Heart left ventricle (tissue), 16 donors: ENCODE measurements around the gene TMEM178B. TPM values are rescaled to one million over a fixed set of nuclear protein-coding genes. Genes with fewer than 3 reads are reported as not detected.

Experiments
- ATAC-seq, 4 donors: fragments of 200-7000 bp; cut with Tn5 transposase; one replicate each; pipeline ENCODE4 v1.9.1; 2020 to 2022; ENCODE audit warnings: moderate library complexity in 4 of 4, mild to moderate bottlenecking in 3 of 4, moderate number of reproducible peaks in 1 of 4
- DNase-seq, 5 donors: peaks; one replicate each; pipeline ENCODE4 v3.0.0-alpha.2; 2020
- H3K27ac ChIP-seq, 12 donors: fragments of 200-600 bp; sonication (generic) in 4 of 12; one replicate each; pipeline versions ENCODE4 v1.5.0 to v1.8.0; 2016 to 2022; ENCODE audit warnings: mild to moderate bottlenecking in 2 of 12
- H3K27me3 ChIP-seq, 9 donors: fragments of 200-600 bp; sonication (generic) in 2 of 9; one replicate each; pipeline versions ENCODE4 v1.5.1 to v1.8.0; 2016 to 2022; ENCODE audit warnings: mild to moderate bottlenecking in 3 of 9
- H3K36me3 ChIP-seq, 9 donors: fragments of 200-600 bp; sonication (generic) in 2 of 9; one replicate each; pipeline versions ENCODE4 v1.5.0 to v1.8.0; 2018 to 2022; ENCODE audit warnings: mild to moderate bottlenecking in 2 of 9
- H3K4me1 ChIP-seq, 12 donors: fragments of 200-600 bp; sonication (generic) in 4 of 12; one replicate each; pipeline versions ENCODE4 v1.5.0 to v1.8.0; 2016 to 2022; ENCODE audit warnings: mild to moderate bottlenecking in 3 of 12
- H3K4me3 ChIP-seq, 12 donors: fragments of 200-600 bp; sonication (generic) in 4 of 12; one replicate each; pipeline versions ENCODE4 v1.5.0 to v1.8.0; 2017 to 2022; ENCODE audit warnings: mild to moderate bottlenecking in 9 of 12, moderate library complexity in 4 of 12
- H3K9me3 ChIP-seq, 12 donors: fragments of 200-600 bp; sonication (generic) in 4 of 12; one replicate each; pipeline versions ENCODE4 v1.5.0 to v1.8.0; 2016 to 2022; ENCODE audit warnings: mild to moderate bottlenecking in 1 of 12
- CTCF ChIP-seq, 12 donors: fragments of 200-600 bp; sonication (generic) in 4 of 12; IDR thresholded peaks; one replicate each; pipeline versions ENCODE4 v1.5.0 to v1.8.0; 2018 to 2022; ENCODE audit warnings: antibody characterized with exemption in 12 of 12, mild to moderate bottlenecking in 5 of 12
- POLR2A ChIP-seq, 2 donors: fragments of 450-650 bp; IDR thresholded peaks; one replicate each; pipeline ENCODE4 v1.6.1; 2017; ENCODE audit warnings: antibody characterized with exemption in 2 of 2, mild to moderate bottlenecking in 2 of 2, moderate library complexity in 2 of 2
- WGBS, 4 donors: extraction: QIAGEN DNeasy Blood & Tissue Kit in 2 of 4; methylation state at CpG; one replicate each; pipeline versions ENCODE4 v1.1.5 to v1.1.7; 2013 to 2018; 5-methylcytosine and 5-hydroxymethylcytosine counted together
- intact Hi-C, 10 donors: fragments of 100-400 bp; cut with DNase I; formaldehyde crosslinking; loops; one replicate each; pipeline versions ENCODE4 v1.11.1 to v1.14.2; 2022
- polyA plus RNA-seq, 2 donors: library from polyadenylated mRNA; stranded (reverse); fragments of 200-250 nt; gene quantifications; one replicate each; pipeline ENCODE4 v1.2.3, GENCODE V29; 2013
- total RNA-seq, 9 donors: library from RNA; depleted of rRNA in 2 of 9; stranded (reverse); fragments of >200 nt in 2 of 9; fragmentation: NEBNext Ultra II Directional in 3 of 9; extraction: Animal tissue kit (Norgen Biotek cat#: 25700) in 3 of 9; gene quantifications; one replicate each; pipeline versions ENCODE4 v1.1.0 to v1.2.4, GENCODE V29; 2016 to 2023
- donor health status: ischemic (EF 13 %, LVEDD 7.1; RV severe dilation, severe dysfunction).
- donor health status: healthy with polysubstance abuse.
- donor health status: DM: no; HTN: yes; CAD: no.
- donor health status: DM: no; HTN: no; CAD: no.
- donor health status: ischemic (EF 25% LVEDD 6.9; RV normal size, moderate dysfunction).
- donor health status: ischemic (EF 25% LVEDD 5.7; RV mildly dilated, moderate dysfunction).
- donor health status: healthy.
- donor health status: DM: yes; HTN: yes; CAD: no.
- donor health status: ischemic (EF 35%, LVEDD 5.7; RV mildly dilated, moderate dysfunction).
- donor health status: nonischemic (EF 11% LVEDD 7.7; RV severe dilation, severe dysfunction).
- donor health status: DM: yes; HTN: yes; CAD: no.
- donor health status: PGD.
- donor health status: ischemic (EF 29% LVEDD 5.4; RV normal size, mild dysfunction).
- donor health status: nonischemic (EF 23%, LVEDD 6.1; RV moderate dilation, normal function).

TMEM178B gene
- total and polyA plus RNA-seq, 11 donors: 1.2 to 58.5 (median 19.0) TPM

GRCh38 chr7:141160246-141160860, 86.5 kb downstream of the TMEM178B start:
- no peak for ATAC-seq
- no peak overlapping the region for H3K27ac ChIP-seq

DNA sequence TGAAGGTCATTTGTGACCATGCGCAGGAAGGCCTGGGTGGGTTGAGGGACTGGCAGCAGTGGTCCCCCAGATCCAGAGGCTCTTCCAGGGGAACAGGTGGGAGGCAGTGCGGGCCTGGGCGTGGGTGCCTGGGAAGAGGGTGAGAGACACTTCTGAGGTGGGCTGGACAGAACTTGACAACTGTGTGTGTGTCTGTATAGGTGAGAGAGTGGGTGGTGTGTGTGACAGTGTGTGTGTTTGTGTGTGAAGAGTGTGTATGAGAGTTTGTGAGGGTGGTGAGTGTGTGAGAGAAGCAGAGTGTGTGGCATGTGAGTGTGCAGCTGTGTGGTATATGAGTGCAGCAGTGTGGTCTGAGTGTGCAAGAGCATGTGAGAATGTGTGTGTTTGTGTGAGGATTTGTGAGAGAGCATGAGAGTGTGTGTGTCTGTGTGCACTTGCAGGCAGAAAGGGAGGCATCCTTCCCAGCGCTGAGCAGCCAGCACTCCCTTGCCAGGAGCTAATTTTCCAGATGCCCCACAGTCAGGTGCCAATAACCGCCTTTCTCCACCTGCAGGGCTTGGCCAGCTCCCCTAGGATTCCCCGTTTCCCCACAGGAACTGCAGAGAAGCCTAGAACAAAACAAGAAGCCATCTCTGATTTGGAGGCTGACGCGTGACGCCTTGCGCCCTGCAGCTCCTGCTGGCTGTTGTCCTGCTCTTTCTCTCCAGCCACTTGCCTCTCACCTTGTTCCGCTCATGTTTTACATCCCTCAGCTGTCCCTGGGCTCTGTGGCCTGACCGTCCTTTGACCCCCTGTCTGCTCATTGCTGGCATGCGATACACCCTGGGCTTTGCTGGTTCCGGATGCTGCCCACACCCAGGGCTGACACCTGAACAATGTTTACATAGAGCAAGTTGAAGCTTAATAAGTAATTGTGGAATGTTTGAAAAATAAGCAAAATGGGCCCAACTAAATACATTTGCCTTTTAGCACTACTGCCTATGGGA, 88.0 kb downstream of the TMEM178B start:
- no peak for TF ChIP-seq CTCF (IDR thresholded peaks at IDR 0.05)
- TF ChIP-seq POLR2A (IDR thresholded peaks at IDR 0.05): no peak
- intact Hi-C loops: no loop called here
- H3K4me1 ChIP-seq: no peaks in the 10 kb centered on the region
- H3K27ac ChIP-seq: no peak overlapping the region
- H3K27me3 ChIP-seq: no peaks in the 10 kb centered on the region
- no peak overlapping the region for H3K4me3 ChIP-seq
- 67 to 73% (median 71%) methylated on average over 14 of the region's 14 CpGs for WGBS, 4 donors
- ATAC-seq (peak in 3 of 4 donors; percentile 16 to 73 (median 42)), DNase-seq (no peak)
- peaks cover 0 to 4% (median 0%) of the 10 kb centered on the region in 12 donors for H3K9me3 ChIP-seq
- H3K36me3 ChIP-seq: no peaks in the 10 kb centered on the region

More at GRCh38 chr7:141160246-141160860, 86.5 kb downstream of the TMEM178B start:
- DNase-seq: no peak
- no peak overlapping the region for H3K4me3 ChIP-seq
- TF ChIP-seq POLR2A (IDR thresholded peaks at IDR 0.05) (no peak), CTCF (IDR thresholded peaks at IDR 0.05) (no peak)
- WGBS, 4 donors: 80 to 91% (median 84%) methylated on average over 7 of the region's 7 CpGs
- peaks cover 0 to 4% (median 0%) of the 10 kb centered on the region in 12 donors for H3K9me3 ChIP-seq
- H3K27me3 ChIP-seq: no peaks in the 10 kb centered on the region
- intact Hi-C loops: no loop called here
- no peaks in the 10 kb centered on the region for H3K4me1 ChIP-seq
- H3K36me3 ChIP-seq: no peaks in the 10 kb centered on the region

GRCh38 chr7:141165521-141165920, 91.7 kb downstream of the TMEM178B start:
- 44 to 69% (median 61%) methylated on average over 2 of the region's 2 CpGs for WGBS, 4 donors
- no peaks in the 10 kb centered on the region for H3K4me1 ChIP-seq

More at GRCh38 chr7:141165521-141165920, 91.7 kb downstream of the TMEM178B start:
- Histone ChIP-seq H3K36me3 (no peaks in the 10 kb centered on the region), H3K4me3 (no peak overlapping the region), H3K27ac (no peak overlapping the region), H3K9me3 (peaks cover 0 to 4% (median 0%) of the 10 kb centered on the region in 12 donors), H3K27me3 (no peaks in the 10 kb centered on the region)
- TF ChIP-seq POLR2A (IDR thresholded peaks at IDR 0.05) (no peak), CTCF (IDR thresholded peaks at IDR 0.05) (no peak)
- ATAC-seq (no peak), DNase-seq (no peak)
- intact Hi-C loops: no loop called here
